Fibroblast of skin of right biceps (primary cell): ENCODE results near the gene GRIA3.

Experiments used
- DNase-seq: peaks from one replicate; pipeline ENCODE4 v3.0.0-alpha.2; 2013

The GRIA3 gene

GRCh38 chrX:123201720-123202119, 17.6 kb downstream of the GRIA3 start:
- DNase-seq: no peak

DNA sequence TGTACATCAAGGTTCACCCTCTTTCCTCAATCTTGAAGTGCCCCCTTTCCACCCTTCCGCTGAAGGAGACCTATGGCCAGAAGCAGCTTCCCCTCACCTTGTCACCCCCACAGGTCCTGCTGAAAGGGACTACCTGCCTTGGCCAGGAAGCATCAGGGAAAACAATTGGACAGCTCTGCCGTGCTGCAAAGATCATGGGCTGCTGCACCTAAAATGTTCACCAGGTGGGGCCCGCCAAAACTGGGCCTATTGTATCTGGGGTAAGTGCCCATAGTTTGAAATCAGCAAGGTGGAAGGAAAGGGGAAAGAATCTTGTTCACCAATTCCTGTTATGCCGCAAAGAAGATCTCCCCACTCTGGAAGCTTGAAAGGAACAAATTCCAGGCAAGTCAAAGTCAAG, 18.4 kb downstream of the GRIA3 start:
- DNase-seq: no peak

- DNase-seq: no peak
Observed at GRCh38 chrX:123203772-123204171, 19.7 kb downstream of the GRIA3 start.

GRCh38 chrX:123206176-123206575, 22.1 kb downstream of the GRIA3 start:
- no peak for DNase-seq

- DNase-seq: no peak
Observed at GRCh38 chrX:123210252-123210651, 26.2 kb downstream of the GRIA3 start.

DNA sequence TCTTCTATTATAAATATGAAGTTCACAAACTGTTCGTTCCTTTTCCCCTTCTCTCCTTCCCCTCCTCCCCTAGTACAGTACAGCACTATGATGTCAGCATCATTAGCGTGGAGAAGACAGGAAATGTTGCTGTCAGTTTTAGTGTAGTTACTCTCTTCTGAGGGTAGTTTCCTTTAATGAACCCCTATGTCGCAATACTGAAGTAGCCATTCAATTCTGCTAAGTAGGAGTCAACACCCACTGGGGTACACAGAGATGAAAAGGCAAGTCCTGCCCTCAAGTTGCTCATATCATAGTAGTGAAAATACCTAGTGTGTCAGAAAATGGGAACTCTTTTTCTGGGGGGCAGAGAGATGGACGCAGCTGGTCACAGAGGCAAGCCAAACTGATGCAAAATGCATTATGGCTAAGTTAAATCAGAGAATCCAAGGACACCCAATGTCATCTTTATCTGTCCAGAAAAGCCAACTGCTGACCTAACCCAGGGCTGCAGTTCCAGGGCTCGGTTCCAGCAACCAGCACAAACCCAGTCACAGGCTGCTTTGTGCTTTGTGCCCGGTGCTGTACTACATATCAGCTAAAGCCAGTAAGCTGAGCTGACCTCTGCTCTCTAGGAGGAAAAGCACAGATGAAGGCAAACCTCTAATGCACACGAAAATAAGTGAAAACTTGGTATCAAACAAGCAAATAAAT, 31.5 kb downstream of the GRIA3 start:
- no peak for DNase-seq

- peak; percentile 48 for DNase-seq
Observed at GRCh38 chrX:123217077-123217476, 33.0 kb downstream of the GRIA3 start.

DNA sequence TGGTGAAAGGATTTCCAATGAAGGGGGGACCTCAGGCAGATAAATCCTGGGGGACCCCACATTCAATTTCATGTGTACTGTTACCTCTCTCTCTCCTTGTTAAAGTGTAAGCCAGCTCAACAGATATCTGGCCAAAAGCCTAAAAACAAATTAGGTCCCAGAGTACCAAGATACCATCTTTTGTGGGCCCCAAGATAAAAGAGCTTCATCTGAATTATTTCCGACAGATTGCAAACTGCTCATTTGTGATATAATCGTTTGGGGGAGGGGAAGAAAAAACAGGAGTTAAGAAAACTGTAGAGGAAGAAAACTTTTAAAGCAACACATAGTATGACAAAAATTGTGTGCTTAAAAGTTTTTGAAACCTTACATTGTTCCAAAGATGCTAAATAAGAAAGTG, 33.6 kb downstream of the GRIA3 start:
- DNase-seq: no peak

- DNase-seq: no peak
Observed at GRCh38 chrX:123219916-123220315, 35.8 kb downstream of the GRIA3 start.

- DNase-seq: no peak
Observed at GRCh38 chrX:123222920-123223319, 38.8 kb downstream of the GRIA3 start.

DNA sequence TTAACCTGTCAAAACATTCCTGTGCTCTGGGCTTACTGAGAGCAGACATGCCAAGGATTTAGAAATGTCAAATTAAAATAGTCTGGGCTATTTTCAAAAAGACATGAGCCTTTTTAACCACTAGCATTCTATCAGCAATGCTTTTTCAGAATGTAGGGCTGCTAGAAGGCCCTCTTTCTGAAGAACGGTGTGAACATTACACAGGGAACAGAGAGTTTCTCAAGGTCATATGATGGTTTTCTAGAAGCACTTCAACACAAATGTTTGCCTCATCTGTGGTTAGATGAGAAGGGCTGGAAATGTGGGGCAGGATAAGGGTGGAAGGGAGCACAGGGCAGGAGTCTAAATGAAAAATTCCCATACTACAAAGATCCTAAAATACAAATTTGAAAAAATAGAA, 39.3 kb downstream of the GRIA3 start:
- no peak for DNase-seq

GRCh38 chrX:123223859-123224258, 39.8 kb downstream of the GRIA3 start:
- no peak for DNase-seq

DNA sequence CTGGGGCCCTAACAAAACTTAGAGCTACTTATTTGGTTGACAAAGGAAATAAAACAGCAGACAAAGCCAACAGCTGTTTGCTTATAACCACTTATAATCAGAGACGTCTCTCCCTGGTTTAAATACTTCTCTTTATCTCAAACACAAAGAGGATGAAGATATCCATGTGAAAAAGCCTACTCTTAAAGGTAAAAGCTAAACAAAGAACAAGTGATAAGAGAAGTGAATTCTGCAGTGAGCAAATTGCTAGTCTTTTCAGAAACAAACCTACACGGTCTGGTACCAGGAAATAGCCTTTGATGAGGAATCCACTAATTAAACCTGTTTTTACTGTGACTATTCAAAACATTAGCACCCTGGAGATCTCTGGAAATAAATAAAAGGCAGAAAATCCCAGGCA, 46.7 kb downstream of the GRIA3 start:
- DNase-seq: no peak

DNA sequence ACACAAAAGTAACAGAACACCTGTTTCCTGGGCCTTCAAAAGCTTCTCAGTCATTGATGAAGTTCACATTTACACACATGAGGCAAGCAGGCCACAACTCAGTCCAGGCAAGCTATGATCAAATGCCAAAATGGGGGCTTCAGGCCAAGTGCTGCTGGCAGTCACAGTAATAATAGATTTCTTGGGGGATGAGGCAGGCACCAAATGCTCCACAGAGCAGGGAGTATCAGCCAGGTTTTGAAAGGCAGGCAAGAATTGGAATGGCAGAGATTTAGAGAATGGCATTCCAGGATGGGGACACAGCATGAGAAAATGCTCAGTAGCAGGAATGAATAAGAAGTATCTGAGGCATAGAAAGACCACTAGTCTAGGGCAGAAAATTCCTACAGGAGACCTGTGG, 52.8 kb downstream of the GRIA3 start:
- DNase-seq: no peak

DNA sequence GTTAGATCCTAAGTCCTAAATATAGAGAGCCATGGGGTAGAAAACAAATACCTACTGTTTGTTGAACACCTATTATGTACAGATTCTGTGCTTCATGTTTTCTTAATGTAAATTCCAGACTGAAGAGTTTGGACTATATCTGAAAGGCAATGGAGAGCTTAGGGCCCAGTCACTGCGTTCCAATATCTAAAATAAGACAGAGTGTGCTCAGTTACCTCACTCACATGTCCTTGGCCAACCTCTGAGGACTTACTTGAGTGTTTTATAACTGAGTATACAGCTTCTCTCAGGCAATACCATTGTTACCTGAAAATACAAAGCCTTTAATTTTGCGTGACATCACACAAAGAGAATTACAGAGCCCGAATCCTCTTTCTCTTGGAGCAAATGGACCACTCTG, 53.2 kb downstream of the GRIA3 start:
- DNase-seq: no peak

DNA sequence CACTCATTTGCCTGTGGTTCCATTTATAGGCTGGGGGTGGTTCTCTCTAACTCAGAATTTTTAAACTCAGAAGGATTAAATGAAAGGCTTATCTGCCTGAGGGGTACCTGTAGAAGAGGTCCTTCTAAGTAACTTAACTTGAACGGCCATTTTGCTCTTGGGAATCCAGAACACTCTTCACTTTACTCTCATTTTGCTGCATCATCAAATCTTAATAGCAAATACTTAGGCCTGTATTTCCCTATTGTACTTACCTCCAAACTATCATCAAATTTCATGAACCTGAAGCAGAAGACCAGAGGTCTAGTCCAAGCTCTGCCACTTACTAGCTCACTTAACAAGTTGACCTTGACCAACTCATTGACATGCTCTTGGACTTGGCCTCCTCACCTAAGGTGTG, 70.4 kb downstream of the GRIA3 start:
- DNase-seq: no peak

DNA sequence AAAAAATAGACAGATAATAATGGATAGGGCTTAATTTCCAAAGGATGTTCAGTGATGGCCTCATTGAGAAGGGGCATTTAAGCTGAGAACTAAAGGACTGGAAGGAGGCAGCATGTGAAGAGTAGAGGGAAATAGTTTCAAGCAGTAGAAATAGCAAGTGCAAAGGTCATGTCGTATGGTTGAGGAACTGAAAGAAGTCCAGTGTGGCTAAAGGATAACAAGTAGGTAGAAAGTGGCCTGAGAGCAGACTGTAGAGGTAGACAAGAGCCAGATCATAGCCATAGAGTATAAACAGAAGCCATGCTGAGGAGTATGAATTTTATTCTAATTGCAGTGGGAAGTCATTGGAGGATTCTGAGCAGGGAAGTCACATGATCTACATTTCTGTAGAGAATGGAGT, 72.3 kb downstream of the GRIA3 start:
- no peak for DNase-seq

- no peak for DNase-seq
Observed at GRCh38 chrX:123260920-123261418, 76.9 kb downstream of the GRIA3 start.

DNA sequence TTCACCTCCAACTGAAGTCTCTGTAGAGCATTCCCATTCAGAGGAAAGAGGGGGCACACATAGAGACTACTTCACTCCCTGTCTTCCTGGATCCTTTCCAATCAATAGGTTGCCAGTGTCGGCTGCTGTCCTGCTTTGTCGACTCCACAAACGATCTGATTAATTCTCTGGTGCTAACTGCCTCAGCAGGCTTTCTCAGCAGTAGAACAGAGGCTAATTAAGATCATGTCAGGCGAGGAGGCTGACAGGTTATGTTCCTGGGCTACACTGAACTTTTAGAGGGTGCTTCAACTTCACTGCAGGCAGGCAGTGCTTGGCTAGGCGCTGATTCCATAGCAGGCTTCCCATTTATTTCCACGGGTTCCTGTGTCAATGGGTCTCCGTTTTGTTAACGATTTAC, 79.2 kb downstream of the GRIA3 start:
- no peak for DNase-seq

DNA sequence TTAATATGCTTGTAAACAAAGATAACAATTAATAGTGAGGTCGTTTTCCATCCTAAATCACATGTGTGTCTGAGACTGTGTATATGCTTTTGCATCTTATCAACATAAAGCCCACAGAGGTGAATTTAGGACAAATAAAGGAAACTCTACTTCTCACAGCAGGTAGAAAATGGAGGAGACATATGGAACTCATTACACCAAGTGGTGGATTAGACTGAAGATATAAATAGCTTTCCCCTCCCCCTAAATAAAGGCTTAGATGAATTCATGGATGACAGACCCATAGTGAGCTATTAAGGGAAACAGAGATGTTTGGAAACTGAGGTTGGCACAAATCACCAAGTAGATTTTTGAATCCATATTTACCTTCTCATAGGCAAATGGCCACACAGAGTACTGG, 79.7 kb downstream of the GRIA3 start:
- DNase-seq: peak; percentile 46

- peak; percentile 79 for DNase-seq
Observed at GRCh38 chrX:123267220-123267619, 83.1 kb downstream of the GRIA3 start.

- no peak for DNase-seq
Observed at GRCh38 chrX:123271902-123272301, 87.8 kb downstream of the GRIA3 start.

DNA sequence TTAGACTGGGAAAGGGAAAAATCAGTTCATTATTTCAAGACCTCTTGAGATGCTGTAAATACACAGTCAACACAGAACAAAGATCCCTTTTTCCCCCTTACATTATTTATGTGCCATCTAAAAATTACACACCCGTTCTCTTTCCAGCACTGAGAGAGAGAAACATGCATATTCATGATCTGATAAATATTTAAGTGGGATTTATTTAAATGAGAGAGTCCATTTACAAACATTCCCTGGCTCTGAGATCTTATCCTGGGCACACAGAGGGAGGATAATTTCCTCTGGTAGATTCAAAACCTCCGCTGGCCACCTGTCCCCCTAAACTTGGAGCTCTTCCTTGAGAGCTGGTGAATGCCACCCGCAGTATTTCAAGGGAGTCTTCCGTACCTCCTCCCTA, 88.6 kb downstream of the GRIA3 start:
- DNase-seq: no peak

GRCh38 chrX:123274796-123275195, 90.7 kb downstream of the GRIA3 start:
- DNase-seq: no peak

DNA sequence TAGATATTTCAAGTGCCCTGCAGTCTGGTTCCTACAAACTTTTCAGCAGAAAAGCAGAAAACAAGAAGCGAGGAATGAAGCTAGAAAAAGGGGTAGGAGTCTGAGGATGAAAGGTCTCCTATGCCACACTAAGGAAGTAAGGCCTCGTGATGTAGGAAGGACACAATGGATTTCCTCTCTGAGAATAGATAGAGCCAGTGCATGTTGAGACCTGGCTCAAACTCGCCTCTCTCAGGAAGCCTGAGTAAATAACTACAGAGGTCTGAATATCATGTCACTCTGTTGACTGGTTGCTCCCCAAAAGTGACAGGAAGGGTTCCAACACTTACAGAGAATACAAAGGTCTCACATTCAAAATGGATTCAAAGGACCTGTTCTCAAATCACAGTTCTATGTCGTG, 93.3 kb downstream of the GRIA3 start:
- DNase-seq: no peak
